K562 treated with DMSO at 1 percent for 48 hours (cell line): Measurements from ENCODE around the gene PNP. TPM values are rescaled to one million over a fixed set of nuclear protein-coding genes. Genes with fewer than 3 reads are reported as not detected.

ENCODE experiments used
- total RNA-seq: library from RNA; unstranded; fragments of 300-600 nt; gene quantifications from 2 replicates; pipeline ENCODE4 v1.2.3, GENCODE V29; 2022; ENCODE audit warnings: low replicate concordance; ENCODE audit errors: extremely low read depth

The PNP gene
- total RNA-seq: not detected in 2 replicates

GRCh38 chr14:20469242-20469889 lies at the start of gene PNP:
Gene PNP (plus strand): TSS chr14:20469406. CDS start chr14:20469525, 119 bp downstream.

GRCh38 chr14:20435582-20436362 lies 33.4 kb upstream of the PNP start, which contains the start of gene KLHL33:
Gene KLHL33 (minus strand): TSS chr14:20436166. CDS start chr14:20435811, 355 bp downstream.

GRCh38 chr14:20454516-20455354 lies 14.5 kb upstream of the PNP start, which contains the start of the genes APEX1 and OSGEP:
Gene APEX1 (plus strand): TSS chr14:20455226. CDS start chr14:20455646, 420 bp downstream.
Gene OSGEP (minus strand): TSS chr14:20454812. CDS start chr14:20454683, 129 bp downstream.

DNA sequence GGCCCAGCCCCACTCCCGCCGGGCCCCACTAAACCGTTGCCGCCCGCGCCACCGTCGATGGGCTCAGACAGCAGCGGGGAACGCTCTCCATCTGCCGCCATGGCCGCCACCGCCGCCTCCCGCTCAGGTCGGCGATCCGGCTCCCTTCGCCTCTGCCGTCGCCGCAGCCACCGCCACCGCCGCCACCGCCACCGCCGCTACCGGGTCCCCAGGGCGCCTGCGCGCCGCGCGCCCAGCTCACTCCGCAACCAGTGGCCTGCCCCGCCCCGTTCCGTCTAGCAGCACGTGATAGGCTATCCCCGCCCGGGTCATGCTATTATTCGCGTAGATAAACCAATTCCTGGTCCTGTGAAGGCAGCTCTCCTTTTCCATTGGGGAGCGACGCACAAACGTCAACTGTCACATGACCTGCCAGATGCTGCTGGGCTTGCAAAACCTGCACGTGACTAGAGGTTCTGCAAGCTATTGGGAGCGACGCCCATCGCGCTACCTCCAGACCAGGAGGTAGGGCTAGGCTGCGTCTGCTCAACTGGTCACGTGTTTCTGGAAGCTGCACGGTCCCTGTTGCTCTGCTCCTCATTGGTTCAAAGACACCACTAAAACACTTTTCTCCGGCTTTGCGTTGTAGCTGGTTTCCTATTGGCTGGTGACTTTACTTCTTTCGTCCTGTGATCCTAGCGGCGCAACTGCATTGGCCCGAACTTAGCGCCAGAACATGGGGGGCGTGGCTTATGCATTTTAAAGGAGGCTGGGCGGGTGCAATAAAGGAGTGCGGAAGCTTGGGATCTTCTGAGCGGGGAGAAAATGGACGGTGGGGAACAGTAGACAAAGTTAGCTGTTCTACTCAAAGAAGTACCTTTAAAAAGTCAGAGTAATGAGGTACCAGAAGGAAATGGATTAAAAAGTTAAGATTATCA lies 7.7 kb upstream of the PNP start, which contains the start of gene PIP4P1:
Gene PIP4P1, minus strand, starts transcription at position 210 of the 917 bp plus-strand sequence. Its CDS starts 109 bp downstream, at position 101.

Other genes starting within 250 kb of the PNP start
- not detected in 2 replicates for gene OR11H6, start 245.7 kb upstream of the PNP start, total RNA-seq
- not detected in 2 replicates for gene OR11H7, start 240.4 kb upstream of the PNP start, total RNA-seq
- not detected in 2 replicates for gene OR11H4, start 230.1 kb upstream of the PNP start, total RNA-seq
- not detected in 2 replicates for gene TTC5, start 163.5 kb upstream of the PNP start, total RNA-seq
- not detected in 2 replicates for gene CCNB1IP1, start 136.1 kb upstream of the PNP start, total RNA-seq
- gene PARP2, start 125.8 kb upstream of the PNP start, total RNA-seq: not detected in 2 replicates
- gene TEP1, start 55.9 kb upstream of the PNP start, total RNA-seq: not detected in 2 replicates
- not detected in 2 replicates for gene KLHL33, start 33.2 kb upstream of the PNP start, total RNA-seq
- gene OSGEP, start 14.6 kb upstream of the PNP start, total RNA-seq: not detected in 2 replicates
- gene APEX1, start 14.2 kb upstream of the PNP start, total RNA-seq: not detected in 2 replicates
- not detected in 2 replicates for gene PIP4P1, start 8.0 kb upstream of the PNP start, total RNA-seq
- gene RNASE10, start 36.1 kb downstream of the PNP start, total RNA-seq: not detected in 2 replicates
- gene RNASE9, start 91.6 kb downstream of the PNP start, total RNA-seq: not detected in 2 replicates
- gene RNASE11, start 118.6 kb downstream of the PNP start, total RNA-seq: not detected in 2 replicates
- not detected in 2 replicates for gene RNASE12, start 122.0 kb downstream of the PNP start, total RNA-seq
- gene OR6S1, start 172.3 kb downstream of the PNP start, total RNA-seq: not detected in 2 replicates
- not detected in 2 replicates for gene RNASE4, start 215.2 kb downstream of the PNP start, total RNA-seq
- not detected in 2 replicates for gene ANG, start 219.4 kb downstream of the PNP start, total RNA-seq